LoVo (cell line): ENCODE data around the gene OR5H2.
"Not testable (repeated sequence)": the region's sequence is repeated elsewhere in the genome, so short reads cannot be mapped to it uniquely, and the experiment has no call there.

Source experiments
- DNase-seq: peaks from one replicate; pipeline ENCODE4 v3.0.0-alpha.2; 2016; ENCODE audit warnings: low spot score

OR5H2 gene

DNA sequence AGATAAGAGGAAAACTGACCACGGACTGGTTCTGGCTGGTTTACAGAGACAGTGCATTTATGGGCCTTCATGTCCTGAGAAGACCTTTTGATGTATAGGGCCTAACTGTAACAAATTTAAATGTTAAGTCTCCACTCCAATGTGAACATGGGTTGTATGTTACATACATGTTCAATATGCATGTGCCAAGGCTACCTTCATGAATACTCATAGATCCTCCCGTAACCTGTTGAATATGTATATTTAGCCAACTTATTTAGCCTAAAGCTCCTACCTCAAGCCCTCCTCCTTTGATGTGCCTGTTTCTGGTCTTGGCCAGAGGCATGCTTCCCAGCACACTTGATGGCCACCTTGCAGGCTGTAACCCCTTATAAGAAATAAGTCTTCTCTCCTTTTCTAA is at the start of gene OR5H2:
OR5H2 (plus strand) TSS at position 301 of the 400 bp plus-strand sequence. CDS start 398 bp downstream, outside the sequence.
- no peak for DNase-seq

DNA sequence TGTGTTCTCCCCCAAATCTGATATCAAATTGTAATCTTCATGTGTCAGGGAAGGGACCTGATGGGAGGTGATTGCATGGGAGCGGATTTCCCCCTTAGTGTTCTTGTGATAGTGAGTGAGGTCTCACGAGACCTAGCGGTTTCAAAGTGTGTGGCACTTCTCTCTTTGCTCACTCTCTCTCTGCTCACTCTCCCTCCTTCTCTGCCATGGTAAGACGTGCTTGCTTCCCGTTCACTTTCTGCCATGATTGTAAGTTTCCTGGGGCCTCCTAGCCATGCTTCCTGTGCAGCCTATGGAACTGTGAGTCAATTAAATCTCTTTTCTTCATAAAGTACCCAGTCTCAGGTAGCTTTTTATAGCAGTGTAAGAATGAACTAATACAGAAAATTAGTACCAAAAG is 48.8 kb upstream of the OR5H2 start:
- no peak for DNase-seq

DNA sequence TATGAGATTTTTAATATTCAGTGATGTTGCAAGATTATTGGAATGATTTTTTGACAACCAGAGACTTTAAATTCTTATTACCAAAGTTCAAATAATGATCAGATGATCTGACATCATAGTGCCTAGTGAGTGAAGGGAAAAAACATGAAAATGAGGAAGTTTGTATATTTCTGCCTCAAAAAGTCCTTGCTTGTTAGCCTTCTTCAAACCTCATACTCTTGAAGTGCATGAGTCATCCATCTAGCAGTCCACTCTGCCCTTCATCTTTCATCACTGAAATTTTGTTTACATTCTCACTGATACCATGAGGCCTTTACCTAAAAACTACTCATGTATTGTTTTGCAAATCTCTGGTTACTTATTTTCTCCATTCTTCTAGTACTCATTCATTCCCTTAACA is 42.2 kb upstream of the OR5H2 start:
- DNase-seq: no peak

DNA sequence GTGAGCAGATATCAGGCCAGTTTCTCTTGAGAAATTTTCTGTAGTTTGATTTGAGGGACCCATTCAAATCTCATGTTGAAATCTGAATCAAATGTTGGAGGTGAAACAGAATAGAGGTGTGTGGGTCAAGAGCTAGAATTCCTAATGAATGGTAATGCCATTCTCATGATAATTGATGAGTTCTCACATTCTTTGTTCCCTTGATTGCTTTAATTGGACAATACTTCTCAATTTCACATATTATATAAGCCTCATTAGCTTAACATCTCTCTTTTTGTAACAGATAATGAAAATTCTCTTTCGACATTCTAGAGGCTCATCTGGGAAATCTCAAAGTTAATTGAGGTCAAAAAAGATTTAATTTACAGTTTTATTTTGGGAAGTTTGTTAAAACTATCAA is 40.1 kb upstream of the OR5H2 start:
- DNase-seq: no peak

DNA sequence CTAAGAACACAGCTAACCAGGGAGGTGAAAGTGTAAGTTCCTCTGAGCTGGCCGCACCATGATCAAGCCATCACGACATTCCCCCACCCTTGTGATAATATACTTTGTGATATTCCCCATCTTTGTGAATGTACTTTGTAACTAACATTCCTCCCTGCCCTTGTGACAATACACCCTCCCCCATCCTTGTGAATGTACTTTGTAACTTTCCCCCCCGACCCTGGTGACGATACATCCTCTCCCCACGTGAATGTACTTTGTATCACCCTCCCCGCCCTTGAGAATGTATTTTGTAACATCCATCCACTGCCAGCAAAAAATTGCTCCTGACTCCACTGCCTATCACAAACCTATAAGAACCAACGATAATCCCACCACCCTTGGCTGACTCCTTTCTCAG is 38.5 kb upstream of the OR5H2 start:
- no peak for DNase-seq

DNA sequence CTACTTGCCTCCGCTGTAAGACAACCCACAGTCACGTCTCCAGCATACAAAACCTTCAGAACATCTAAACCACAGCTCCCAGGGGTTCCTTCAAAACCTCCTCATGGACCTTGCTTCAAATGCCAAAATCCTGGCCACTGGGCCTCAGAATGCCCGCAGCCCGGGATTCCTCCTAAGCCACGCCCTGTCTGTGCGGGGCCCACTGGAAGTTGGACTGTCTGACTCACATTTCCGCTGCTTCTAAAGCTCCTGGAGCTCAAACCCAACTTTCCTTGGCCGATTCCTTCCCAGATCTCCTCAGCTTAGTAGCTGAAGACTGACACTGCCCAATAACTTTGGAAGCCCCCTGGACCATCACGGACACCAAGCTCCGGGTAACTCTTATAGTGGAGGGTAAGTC is 36.2 kb upstream of the OR5H2 start:
- DNase-seq: no peak

DNA sequence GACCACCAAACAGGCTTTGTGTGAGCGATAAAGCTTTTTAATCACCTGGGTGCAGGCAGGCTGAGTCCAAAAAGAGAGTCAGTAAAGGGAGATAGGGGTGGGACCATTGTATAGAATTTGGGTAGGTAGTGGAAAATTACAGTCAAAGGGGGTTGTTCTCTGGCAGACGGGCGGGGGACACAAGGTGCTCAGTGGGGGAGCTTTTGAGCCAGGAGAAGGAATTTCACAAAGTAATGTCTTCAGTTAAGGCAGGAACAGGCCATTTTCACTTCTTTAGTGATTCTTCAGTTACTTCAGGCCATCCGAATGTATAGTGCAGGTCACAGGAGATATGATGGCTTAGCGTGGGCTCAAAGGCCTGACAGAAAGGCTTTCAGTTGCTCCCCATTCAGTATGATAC is 26.3 kb upstream of the OR5H2 start:
- DNase-seq: not testable (repeated sequence)

DNA sequence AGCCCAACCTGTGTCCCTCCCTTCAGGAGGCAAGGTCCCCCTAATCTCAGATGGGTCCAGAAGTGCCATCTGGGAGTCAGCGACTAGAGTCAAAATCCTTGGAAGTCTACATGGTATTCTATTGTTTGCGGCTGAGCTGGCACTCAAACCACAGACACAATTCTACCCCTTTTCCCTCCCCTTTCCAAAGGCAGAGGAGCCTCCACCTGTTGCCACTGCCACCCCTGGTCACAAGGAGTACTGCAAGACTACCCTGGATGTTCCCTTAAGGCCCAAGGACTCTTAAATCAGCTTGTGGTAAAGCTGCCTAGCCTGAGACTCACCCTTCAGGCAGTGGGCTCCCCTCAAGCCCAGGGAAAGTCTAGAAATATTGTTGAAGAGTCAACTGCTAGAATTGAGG is 22.6 kb upstream of the OR5H2 start:
- no peak for DNase-seq

DNA sequence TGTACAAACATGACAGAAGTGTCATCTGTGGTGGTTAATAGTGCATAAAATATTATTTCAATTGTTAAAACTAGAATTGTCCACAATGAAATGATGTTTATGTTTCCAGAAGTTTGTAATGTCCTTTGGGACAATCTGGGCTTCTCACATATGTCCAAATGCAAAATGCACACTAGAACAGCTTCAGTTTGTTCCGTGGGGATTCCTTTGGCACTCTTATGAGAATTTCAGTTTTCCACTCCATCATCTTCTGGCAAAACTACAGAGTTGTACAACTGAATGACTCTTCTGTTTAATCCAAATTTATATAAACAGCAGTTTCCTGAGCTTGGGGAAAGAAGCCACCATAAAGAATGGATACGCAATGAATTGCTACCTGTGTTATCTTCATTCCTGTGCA is 20.3 kb upstream of the OR5H2 start:
- DNase-seq: no peak

DNA sequence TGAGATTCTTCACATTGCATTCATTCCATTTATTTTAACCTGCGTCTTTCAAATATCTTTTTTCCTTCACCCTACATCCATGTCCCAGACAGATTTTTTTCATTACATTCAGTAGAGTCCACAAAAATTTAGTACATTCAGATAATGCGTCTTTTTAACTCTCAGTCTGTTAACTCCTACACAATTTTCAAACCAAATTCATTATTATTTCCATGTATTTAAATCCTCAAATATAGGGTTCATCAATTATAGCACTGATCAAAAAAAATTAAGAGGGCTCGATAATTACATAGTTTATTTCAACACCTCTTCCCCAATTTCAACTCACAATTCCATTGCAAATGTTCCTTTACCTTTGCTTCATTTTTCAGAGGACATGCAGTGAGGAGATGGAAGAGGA is 18.4 kb upstream of the OR5H2 start, which contains the start of gene OR5H6:
OR5H6 (plus strand) TSS at position 301 of the 400 bp plus-strand sequence; CDS start at position 390, 89 bp downstream.
- DNase-seq: no peak

DNA sequence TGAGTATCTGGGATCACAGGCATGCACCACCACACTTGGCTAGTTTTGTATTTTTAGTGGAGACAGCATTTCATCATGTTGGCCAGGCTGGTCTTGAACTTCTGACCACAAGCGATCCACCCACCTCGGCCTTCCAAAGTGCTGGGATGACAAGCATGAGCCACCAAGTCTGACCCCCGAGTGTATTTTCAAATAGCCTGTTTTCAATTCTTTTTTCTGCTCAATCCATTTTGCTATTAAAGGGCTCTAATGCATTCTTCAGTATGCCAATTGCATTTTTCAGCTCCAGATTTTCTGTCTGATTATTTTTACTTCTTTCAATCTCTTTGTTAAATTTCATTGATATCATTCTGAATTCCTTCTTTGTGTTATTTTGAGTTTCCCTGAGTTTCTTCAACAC is 12.5 kb upstream of the OR5H2 start:
- DNase-seq: no peak

DNA sequence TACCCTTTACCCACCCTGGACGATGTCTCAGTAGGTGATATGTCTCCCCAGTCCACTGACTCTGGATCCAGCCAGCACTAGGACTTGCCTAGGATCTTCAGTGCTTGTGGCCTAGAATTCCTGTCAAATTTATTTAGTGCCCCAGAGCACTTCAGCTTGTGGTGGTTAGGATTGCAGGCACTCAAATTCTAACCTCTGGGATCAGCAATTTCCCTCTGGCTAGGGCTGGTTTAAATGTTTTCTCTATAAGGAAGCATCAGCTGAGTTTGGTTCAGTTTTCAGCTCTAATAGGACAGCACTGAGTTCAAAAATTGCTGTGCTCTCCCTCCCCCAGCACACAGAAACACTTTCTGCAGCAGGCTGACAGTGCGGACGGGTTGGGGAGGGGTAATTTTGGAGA is 10.2 kb upstream of the OR5H2 start:
- DNase-seq: no peak

DNA sequence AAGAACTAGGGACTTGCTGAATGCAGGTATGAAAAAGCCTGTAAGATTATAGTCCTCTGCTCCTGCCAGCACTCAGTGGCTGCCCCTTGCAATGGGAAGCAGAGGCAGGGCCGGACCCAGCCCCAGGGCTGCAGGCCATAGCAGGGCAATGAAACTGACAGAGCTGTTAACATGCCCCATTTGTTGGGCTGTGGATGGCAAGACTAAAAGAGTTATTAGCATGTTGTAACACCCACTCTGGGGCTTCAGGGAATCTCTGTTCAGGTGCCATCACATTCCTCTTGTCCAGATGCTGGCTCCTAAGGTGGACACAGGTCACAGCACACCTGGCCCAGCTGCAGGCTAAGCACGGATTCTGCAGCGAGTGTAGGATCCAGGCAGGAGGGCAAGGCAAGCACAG is 7.4 kb upstream of the OR5H2 start:
- DNase-seq: no peak

DNA sequence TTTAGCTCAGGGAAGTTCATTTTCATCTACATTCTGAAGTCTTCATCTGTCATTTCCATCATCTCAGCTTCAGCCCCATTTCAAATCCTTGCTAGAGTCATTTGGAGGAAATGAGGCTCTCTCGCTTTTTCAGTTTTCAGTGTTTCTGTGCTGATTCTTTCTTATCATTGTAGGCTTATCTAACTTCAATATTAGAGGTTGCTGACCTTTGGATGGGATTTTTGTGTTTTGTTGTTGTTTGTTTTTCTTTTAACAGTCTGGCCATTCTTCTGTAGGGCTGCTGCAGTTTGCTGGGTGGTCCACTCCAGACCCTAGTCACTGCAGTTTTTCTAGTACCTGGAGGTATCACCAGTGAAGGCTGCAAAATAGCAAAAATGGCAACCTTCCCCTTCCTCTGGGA is 8.6 kb downstream of the OR5H2 start:
- DNase-seq: no peak

DNA sequence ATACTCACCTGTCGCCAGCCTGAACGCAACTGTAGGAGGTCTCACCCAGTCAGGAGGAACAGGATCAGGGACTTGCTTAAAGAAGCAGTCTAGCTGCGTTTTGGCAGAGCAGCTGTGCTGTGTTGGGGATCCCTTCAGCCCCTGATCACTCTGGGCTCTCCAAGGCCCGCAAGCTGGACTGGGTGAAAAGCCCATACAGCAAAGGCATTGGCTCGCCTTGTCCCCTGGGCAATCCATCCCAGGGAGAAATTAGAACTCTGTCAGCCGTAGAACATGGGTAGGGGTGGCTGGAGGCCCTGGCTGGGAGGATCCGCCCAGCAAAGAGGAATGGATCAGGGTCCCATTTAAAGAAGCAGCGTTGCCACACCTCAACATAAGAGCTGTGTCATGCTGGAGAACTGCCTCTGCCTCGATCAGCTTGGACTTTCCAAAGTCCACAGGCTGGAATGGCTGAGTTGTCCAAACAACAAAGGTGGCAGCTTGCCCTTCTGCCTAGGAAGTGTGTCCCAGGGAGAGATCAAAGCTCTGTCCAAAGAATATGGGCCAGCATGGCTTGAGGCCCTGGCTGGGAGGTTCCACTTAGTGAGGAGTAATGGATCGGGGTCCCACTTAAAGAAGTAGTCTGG is 9.1 kb downstream of the OR5H2 start:
- DNase-seq: no peak

DNA sequence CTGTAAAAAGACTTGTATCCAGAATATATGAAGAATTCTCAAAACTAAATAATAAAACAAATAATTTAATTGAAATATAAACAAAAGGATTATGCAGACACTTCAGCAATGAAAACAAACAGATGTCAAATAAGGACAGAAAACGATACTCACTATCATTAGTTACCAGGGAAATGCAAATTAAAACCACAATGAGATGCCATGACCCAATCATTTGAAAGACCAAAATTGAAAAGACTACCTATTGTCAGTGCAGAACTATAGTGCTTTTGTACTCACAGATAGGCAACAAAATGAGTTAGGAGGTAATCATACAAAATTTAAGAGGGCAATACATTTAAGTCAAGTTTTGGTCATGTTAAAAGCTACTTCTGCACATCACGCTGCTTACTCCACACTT is 39.8 kb downstream of the OR5H2 start:
- DNase-seq: no peak

DNA sequence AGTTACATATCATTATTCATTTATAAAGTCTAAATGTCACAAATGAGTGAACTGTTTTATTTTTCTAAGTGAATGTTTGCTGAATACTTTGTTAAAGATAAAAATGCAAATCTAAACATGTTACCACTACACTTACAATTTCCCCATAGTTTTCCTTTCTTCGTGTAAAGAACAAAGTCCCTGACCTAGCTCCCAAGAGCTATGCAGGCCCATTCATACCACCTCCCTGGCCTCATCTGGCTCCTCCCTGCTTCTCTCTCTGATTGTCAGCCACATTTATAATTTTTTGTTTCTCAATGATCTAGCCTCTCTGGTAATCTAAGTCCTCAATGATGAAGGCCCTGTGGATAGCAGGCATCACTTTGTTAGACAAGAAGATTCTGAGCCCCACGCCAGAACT is 40.4 kb downstream of the OR5H2 start:
- DNase-seq: no peak

DNA sequence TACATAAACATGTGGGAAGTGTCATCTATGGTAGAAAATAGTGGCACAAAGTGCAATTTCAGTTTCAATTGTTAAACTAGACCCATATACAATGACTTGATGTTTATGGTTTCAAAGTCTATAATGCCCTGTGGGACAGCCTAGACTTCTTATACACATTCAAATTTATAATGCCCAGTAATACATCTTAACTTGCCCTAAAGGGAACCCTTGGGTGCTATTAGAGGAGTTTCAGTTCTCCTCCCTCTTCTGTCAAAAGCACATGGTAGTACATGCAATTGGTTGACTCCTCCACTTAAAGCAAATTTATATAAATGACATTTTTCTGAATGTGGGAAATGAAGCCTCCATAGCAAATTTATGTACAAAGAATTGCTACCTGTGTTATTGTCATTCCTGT is 41.1 kb downstream of the OR5H2 start:
- DNase-seq: no peak

DNA sequence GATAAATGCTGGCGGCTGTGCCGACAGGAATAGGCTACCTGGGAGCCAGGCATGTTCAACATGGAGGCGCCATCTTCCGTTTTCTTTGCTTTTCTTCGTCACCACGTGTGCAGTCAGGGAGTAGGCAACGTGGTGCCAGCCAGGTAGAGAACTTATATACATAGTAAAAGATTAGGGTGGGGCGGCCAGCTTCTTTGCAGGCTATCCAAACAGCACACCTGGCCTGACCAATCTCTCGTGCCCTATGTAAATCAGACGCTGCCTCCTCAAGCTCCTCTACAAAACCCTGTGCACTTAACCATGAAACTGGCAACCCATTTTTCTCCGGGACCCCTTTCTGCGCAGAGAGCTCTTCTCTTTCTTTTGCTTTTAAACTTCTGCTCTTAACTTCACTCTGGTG is 42.8 kb downstream of the OR5H2 start:
- DNase-seq: no peak

DNA sequence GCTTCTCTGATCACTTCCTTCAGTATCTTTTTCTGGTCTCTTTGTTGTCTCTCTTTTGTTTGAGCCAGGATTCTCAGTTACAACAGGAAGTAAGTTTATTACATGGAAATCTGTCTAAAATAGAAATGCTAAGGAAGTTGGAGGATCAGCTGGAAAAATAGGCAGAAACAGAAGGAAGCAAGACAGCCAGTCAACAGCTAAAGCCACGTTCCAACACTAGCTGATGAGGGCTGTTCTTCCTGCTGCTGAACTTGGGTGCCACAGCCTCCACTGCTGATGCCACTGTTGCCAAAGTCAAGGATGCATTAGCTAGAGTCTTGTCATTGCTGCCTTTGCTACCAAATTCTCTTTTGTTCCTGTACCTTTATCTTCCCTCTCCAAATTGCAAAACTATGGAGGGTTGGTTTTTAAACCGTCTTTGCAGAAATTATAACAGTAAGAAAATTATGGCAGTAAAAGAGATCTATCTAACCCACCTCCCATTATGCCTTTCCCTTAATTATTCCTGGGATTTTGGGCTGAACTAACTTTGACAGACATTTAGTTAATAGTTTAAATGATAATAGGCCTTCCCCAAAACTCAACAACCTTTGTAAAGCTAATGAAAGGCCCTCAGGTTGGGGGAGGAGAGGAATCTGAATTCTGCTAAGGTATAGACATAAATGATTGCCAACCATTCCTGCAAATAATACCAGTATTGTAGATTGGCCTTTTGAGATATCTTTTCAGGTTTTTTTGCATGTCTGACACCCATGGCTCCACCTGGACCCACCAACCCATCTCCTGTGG is 44.0 kb downstream of the OR5H2 start:
- DNase-seq: no peak

DNA sequence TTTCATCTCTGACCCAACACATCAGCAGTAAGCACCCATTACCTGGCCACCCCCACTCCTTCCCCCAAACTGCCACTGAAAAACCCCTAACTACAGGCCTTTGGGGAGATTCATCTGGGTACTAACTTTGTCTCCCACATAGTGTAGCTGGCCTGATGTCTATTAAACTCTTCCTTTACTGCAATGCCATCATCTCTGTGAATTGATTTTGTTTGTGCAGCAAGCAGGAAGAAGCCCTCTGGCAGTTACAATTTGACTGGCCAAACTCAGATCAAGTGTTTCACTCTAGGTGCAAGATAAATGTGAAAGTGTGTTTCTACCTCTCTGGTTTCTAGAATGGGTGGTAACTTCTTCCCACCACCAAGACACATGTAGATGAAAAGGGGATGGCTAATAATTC is 44.6 kb downstream of the OR5H2 start:
- DNase-seq: no peak

DNA sequence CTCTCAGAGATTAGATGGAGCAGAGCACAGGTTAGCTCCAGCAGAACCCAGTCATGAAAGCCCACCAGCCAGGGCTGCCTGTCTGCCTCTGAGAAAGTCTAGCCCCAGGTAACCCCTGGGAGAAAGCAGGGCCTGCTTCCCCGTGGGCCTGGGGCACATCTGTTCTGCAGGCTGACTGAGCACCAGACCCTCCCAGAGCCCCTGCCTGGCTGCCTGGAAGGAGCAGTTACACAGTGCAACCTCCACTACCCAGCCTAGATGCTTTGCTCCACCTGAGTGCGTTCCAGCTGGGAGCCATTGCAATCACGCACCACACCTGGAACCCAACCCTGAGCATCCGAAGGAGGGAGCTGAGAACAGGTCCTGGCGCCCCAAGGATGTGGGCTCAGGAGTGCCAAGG is 46.6 kb downstream of the OR5H2 start:
- DNase-seq: no peak

DNA sequence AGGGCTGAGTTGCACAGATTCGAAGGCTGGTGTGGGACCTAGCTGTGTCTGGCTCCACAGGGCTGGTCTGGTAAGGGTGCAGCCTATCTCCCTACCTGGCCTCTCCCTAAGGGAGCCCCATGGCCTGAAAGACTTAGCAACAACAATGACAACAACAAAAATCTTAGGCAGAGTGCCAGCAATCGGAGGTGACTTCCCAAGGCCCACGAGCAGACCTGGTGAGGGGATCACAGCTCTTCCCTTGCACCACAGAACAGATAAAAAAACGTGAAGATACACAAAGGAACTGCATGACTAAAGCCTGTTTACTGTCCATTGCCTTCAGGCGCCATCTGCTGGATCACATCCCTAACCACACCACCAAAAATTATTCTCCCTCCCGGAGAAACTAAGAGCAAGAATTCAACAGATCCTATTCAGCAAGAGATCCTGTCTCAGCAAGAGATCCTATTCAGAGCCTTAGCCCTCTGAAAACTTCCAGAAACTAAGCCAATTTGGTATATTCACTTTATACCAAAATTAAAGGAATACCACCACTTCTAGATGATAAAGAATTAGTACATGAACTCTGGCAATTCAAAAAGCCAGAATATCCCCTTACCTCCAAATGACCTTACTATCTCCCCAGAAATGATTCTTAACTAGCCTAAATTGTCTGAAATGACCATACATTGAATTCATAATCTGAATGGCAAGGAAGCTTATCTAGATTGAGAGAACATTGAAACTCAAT is 47.3 kb downstream of the OR5H2 start:
- peak; percentile 54 for DNase-seq
